Measurements from ENCODE around the gene RABL6.
"Not testable (repeated sequence)": the region's sequence is repeated elsewhere in the genome, so short reads cannot be mapped to it uniquely, and the experiment has no call there.

The RABL6 gene

DNA sequence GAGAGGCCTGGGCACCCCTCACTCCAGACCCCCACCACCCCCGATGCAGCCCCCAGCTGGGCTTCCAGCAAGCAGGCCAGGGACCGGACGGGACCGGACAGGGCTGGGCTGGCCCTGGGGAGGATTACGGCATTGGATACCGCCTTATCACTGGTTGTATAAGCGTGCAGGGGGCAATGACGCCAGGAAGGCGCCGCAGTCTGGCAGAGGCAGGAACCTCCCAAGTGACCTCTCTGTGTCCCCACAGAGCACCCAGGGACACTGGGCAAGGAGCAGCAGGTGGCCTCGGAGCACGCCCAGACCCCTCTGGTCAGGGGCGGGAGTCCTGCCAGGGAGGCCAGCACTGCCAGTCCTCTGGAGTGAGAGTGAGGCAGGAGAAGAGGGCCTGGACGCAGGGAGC is 42.7 kb upstream of the RABL6 start:
- Histone ChIP-seq H3K9me3 (ENCODE audit: control insufficient read depth, insufficient read depth, low read length) (no peaks in the 10 kb centered on the region), H3K4me3 (ENCODE audit: low read depth, low read length) (no peak overlapping the region), H3K27me3 (ENCODE audit: control insufficient read depth, insufficient read depth, low read length) (no peaks in the 10 kb centered on the region), H3K9ac (ENCODE audit: low read depth, low read length) (no peak overlapping the region), H3K36me3 (ENCODE audit: control insufficient read depth, insufficient read depth, low read length) (no peaks in the 10 kb centered on the region), H3K4me1 (ENCODE audit: control insufficient read depth, insufficient read depth, low read length) (peaks cover 2% of the 10 kb centered on the region)

DNA sequence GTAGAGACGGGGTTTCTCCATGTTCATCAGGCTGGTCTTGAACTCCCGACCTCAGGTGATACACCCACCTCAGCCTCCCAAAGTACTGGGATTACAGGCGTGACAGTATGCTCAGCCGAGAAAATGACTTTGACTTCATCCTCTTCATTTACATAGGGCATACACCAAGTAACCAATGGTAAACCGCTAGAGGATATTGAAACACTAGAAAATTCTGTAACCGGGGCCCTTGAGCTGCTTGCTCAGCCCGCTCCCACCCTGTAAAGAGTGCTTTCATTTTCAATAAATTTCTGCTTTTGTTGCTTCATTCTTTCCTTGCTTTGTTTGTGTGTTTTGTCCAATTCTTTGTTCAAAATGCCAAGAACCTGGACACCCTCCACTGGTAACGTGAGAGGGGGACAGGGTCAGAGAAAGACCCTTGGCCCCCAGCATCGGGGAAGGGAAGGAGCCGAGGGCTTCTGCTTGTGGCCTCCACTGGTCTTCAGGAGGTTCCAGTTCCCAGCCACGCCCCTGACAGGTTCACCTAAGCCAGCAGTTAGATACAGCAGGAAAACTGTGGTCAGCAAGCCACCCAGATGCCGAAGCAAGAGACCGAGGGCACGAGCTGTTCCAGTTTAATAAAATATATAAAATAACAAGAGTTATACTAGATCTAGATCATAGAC is 41.9 kb upstream of the RABL6 start:
- not testable (repeated sequence) for H3K9me3 ChIP-seq (ENCODE audit: control insufficient read depth, insufficient read depth, low read length); H3K4me1 ChIP-seq (ENCODE audit: control insufficient read depth, insufficient read depth, low read length); H3K9ac ChIP-seq (ENCODE audit: low read depth, low read length); H3K36me3 ChIP-seq (ENCODE audit: control insufficient read depth, insufficient read depth, low read length); H3K27me3 ChIP-seq (ENCODE audit: control insufficient read depth, insufficient read depth, low read length); H3K4me3 ChIP-seq (ENCODE audit: low read depth, low read length)

- not testable (repeated sequence) for H3K9ac ChIP-seq (ENCODE audit: low read depth, low read length); H3K36me3 ChIP-seq (ENCODE audit: control insufficient read depth, insufficient read depth, low read length); H3K9me3 ChIP-seq (ENCODE audit: control insufficient read depth, insufficient read depth, low read length)
These were observed 41.2 kb upstream of the RABL6 start for GRCh38 chr9:136766410-136767120.

DNA sequence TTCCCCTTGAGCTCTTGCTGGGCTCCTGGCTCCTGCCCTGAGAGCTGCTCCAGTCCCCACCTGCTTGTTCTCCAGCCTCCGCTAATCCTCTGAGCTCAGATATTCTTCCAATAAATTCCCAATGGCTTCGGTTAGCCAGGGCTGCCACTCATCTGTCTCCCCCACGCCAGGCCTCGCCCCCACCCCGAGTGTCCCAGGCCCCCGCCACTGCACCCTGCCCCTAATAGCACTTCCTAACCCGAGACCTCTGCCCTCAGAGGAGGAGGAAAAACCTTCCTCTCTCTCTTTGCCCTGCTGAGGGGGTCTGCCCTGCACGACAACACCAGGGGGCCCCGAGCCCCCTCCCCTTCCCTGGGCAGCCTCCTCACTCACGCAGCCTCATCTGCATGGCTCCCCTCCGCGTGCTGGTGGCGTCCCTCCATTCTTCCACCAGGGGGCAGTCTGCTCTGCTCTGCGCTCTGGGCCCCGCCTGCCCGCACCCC is 38.0 kb upstream of the RABL6 start:
- no peaks in the 10 kb centered on the region for H3K36me3 ChIP-seq (ENCODE audit: control insufficient read depth, insufficient read depth, low read length)
- H3K27me3 ChIP-seq (ENCODE audit: control insufficient read depth, insufficient read depth, low read length), result no peaks in the 10 kb centered on the region
- H3K9ac ChIP-seq (ENCODE audit: low read depth, low read length), result no peak overlapping the region
- H3K4me1 ChIP-seq (ENCODE audit: control insufficient read depth, insufficient read depth, low read length), result no peaks in the 10 kb centered on the region
- H3K4me3 ChIP-seq (ENCODE audit: low read depth, low read length), result peak overlapping the region; percentile 39
- peaks cover 6% of the 10 kb centered on the region for H3K9me3 ChIP-seq (ENCODE audit: control insufficient read depth, insufficient read depth, low read length)

More at GRCh38 chr9:136766410-136767120, 41.2 kb upstream of the RABL6 start:
- H3K27me3 ChIP-seq (ENCODE audit: control insufficient read depth, insufficient read depth, low read length); H3K4me1 ChIP-seq (ENCODE audit: control insufficient read depth, insufficient read depth, low read length); H3K4me3 ChIP-seq (ENCODE audit: low read depth, low read length): not testable (repeated sequence)

GRCh38 chr9:136771907-136772415 is 35.8 kb upstream of the RABL6 start:
- peaks cover 4% of the 10 kb centered on the region for H3K27me3 ChIP-seq (ENCODE audit: control insufficient read depth, insufficient read depth, low read length)
- H3K9me3 ChIP-seq (ENCODE audit: control insufficient read depth, insufficient read depth, low read length), result peaks cover 6% of the 10 kb centered on the region
- no peak overlapping the region for H3K4me3 ChIP-seq (ENCODE audit: low read depth, low read length)
- H3K9ac ChIP-seq (ENCODE audit: low read depth, low read length), result no peak overlapping the region
- H3K36me3 ChIP-seq (ENCODE audit: control insufficient read depth, insufficient read depth, low read length), result no peaks in the 10 kb centered on the region
- H3K4me1 ChIP-seq (ENCODE audit: control insufficient read depth, insufficient read depth, low read length), result no peaks in the 10 kb centered on the region

DNA sequence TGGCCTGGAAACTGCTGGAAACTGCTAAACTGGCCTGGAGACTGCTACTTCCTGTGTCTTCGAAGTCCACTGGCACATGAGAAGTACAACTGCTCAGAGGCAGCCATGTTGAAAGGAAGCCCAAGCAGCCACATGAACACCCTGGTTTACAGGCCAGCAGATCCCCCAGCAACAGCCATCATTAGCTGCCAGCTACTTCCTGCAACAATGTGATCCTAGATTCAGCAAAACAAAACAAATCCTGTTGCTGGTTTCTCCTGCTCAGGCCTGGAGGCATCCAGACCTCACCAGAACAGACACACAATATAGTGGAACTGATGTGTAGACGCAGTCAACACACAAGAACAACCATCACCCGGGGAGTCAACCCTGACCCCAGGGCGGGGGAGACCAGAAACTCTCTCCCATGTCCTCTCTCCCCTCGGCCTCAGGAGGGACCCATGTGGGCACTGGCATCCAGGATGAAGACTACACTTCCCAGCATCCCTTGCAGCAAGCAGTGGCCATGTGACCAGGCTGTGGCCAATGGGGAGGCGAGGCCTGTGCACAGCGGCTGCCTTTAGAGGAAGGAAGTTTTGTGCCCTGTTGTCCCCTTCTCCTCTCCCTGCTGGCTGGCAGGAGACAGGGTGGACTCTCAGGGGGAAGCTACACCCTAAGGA is 34.2 kb upstream of the RABL6 start:
- Histone ChIP-seq H3K4me3 (ENCODE audit: low read depth, low read length) (no peak overlapping the region), H3K4me1 (ENCODE audit: control insufficient read depth, insufficient read depth, low read length) (no peaks in the 10 kb centered on the region), H3K9me3 (ENCODE audit: control insufficient read depth, insufficient read depth, low read length) (peaks cover 6% of the 10 kb centered on the region), H3K27me3 (ENCODE audit: control insufficient read depth, insufficient read depth, low read length) (peaks cover 13% of the 10 kb centered on the region), H3K9ac (ENCODE audit: low read depth, low read length) (no peak overlapping the region), H3K36me3 (ENCODE audit: control insufficient read depth, insufficient read depth, low read length) (no peaks in the 10 kb centered on the region)

GRCh38 chr9:136774416-136775045 is 33.2 kb upstream of the RABL6 start:
- H3K9ac ChIP-seq (ENCODE audit: low read depth, low read length), result no peak overlapping the region
- peaks cover 6% of the 10 kb centered on the region for H3K9me3 ChIP-seq (ENCODE audit: control insufficient read depth, insufficient read depth, low read length)
- no peak overlapping the region for H3K4me3 ChIP-seq (ENCODE audit: low read depth, low read length)
- H3K36me3 ChIP-seq (ENCODE audit: control insufficient read depth, insufficient read depth, low read length), result no peaks in the 10 kb centered on the region
- H3K27me3 ChIP-seq (ENCODE audit: control insufficient read depth, insufficient read depth, low read length), result peaks cover 17% of the 10 kb centered on the region
- H3K4me1 ChIP-seq (ENCODE audit: control insufficient read depth, insufficient read depth, low read length), result no peaks in the 10 kb centered on the region

DNA sequence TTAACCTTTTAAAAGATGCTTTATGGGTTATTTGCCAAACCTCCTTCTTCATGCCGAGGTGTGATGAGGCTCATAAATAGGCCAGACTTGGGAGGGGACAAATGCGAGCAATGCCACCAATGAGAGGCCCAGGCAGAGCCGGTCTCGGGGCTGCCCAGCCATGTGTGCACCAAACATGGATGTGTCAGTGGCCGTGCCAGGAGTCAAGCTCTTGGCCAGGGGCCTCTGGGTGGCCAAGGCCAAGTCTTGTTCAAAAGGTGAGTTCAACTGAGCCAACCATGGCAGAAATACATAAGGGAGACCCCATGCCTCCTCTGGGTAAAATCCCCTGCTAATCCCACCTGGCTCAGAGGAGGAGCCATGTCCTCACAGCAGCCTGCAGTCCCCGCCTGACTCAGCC is 32.6 kb upstream of the RABL6 start:
- Histone ChIP-seq H3K27me3 (ENCODE audit: control insufficient read depth, insufficient read depth, low read length) (peaks cover 17% of the 10 kb centered on the region), H3K9ac (ENCODE audit: low read depth, low read length) (no peak overlapping the region), H3K36me3 (ENCODE audit: control insufficient read depth, insufficient read depth, low read length) (no peaks in the 10 kb centered on the region), H3K9me3 (ENCODE audit: control insufficient read depth, insufficient read depth, low read length) (peaks cover 6% of the 10 kb centered on the region), H3K4me1 (ENCODE audit: control insufficient read depth, insufficient read depth, low read length) (no peaks in the 10 kb centered on the region), H3K4me3 (ENCODE audit: low read depth, low read length) (no peak overlapping the region)

DNA sequence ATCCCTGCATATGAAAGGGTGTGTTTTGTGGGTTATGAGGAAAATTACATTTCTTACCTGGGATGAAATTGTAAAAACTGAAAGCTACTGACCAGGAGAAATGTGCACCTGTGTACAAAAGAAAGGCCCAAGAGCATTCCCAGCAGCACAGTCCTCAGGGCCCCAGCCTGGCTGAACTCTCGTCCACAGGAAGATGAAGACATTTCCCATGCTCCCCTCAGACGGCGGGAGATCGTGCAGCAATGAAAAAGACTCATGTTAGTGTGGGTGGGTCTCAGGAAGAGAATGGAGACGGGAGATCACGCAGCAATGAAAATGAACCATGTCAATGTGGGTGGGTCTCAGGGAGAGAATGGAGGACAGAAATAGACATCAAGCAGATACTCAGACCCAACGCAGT is 30.8 kb upstream of the RABL6 start:
- peaks cover 6% of the 10 kb centered on the region for H3K9me3 ChIP-seq (ENCODE audit: control insufficient read depth, insufficient read depth, low read length)
- H3K4me3 ChIP-seq (ENCODE audit: low read depth, low read length), result no peak overlapping the region
- no peaks in the 10 kb centered on the region for H3K4me1 ChIP-seq (ENCODE audit: control insufficient read depth, insufficient read depth, low read length)
- no peak overlapping the region for H3K9ac ChIP-seq (ENCODE audit: low read depth, low read length)
- peaks cover 17% of the 10 kb centered on the region for H3K27me3 ChIP-seq (ENCODE audit: control insufficient read depth, insufficient read depth, low read length)
- H3K36me3 ChIP-seq (ENCODE audit: control insufficient read depth, insufficient read depth, low read length), result no peaks in the 10 kb centered on the region

GRCh38 chr9:136777359-136777758 is 30.4 kb upstream of the RABL6 start:
- Histone ChIP-seq H3K4me3 (ENCODE audit: low read depth, low read length) (no peak overlapping the region), H3K4me1 (ENCODE audit: control insufficient read depth, insufficient read depth, low read length) (no peaks in the 10 kb centered on the region), H3K36me3 (ENCODE audit: control insufficient read depth, insufficient read depth, low read length) (no peaks in the 10 kb centered on the region), H3K9me3 (ENCODE audit: control insufficient read depth, insufficient read depth, low read length) (peaks cover 6% of the 10 kb centered on the region), H3K9ac (ENCODE audit: low read depth, low read length) (no peak overlapping the region), H3K27me3 (ENCODE audit: control insufficient read depth, insufficient read depth, low read length) (peaks cover 17% of the 10 kb centered on the region)

GRCh38 chr9:136779808-136780207 is 27.9 kb upstream of the RABL6 start:
- Histone ChIP-seq H3K27me3 (ENCODE audit: control insufficient read depth, insufficient read depth, low read length) (peaks cover 17% of the 10 kb centered on the region), H3K9ac (ENCODE audit: low read depth, low read length) (no peak overlapping the region), H3K4me3 (ENCODE audit: low read depth, low read length) (no peak overlapping the region), H3K4me1 (ENCODE audit: control insufficient read depth, insufficient read depth, low read length) (no peaks in the 10 kb centered on the region), H3K9me3 (ENCODE audit: control insufficient read depth, insufficient read depth, low read length) (no peaks in the 10 kb centered on the region), H3K36me3 (ENCODE audit: control insufficient read depth, insufficient read depth, low read length) (no peaks in the 10 kb centered on the region)

Measured in iPS-15b (cell line).